HepG2 (cell line): Measurements from ENCODE around the gene TCEA3. TPM values are rescaled to one million over a fixed set of nuclear protein-coding genes. Genes with fewer than 3 reads are reported as not detected.

Source experiments
- AHR ChIP-seq: IDR thresholded peaks from 2 replicates; pipeline ENCODE4 v1.6.1; 2018; ENCODE audit warnings: missing genetic modification reagents, missing compliant biosample characterization
- ATF2 ChIP-seq: sonication (generic); formaldehyde crosslinking; IDR thresholded peaks from 2 replicates; pipeline ENCODE4 v1.4.0; 2020; ENCODE audit warnings: missing genetic modification reagents
- ATRX ChIP-seq: sonication (generic); formaldehyde crosslinking; IDR thresholded peaks from 2 replicates; pipeline ENCODE4 v1.4.0; 2020; ENCODE audit warnings: missing genetic modification reagents, borderline replicate concordance
- DDIT3 ChIP-seq: sonication (generic); formaldehyde crosslinking; IDR thresholded peaks from 2 replicates; pipeline ENCODE4 v1.4.0; 2020; ENCODE audit warnings: mild to moderate bottlenecking, missing genetic modification reagents
- EED ChIP-seq: sonication (generic); formaldehyde crosslinking; IDR thresholded peaks from 2 replicates; pipeline ENCODE4 v1.5.0; 2020; ENCODE audit warnings: mild to moderate bottlenecking, missing genetic modification reagents
- GABPA ChIP-seq, 2 experiments: IDR thresholded peaks; 2 replicates each; pipeline ENCODE4 v1.6.1; 2011 to 2016; ENCODE audit warnings: low read depth in 2 of 2, low read length in 1 of 2, missing biosample characterization in 1 of 2, missing genetic modification characterization in 1 of 2
- HIVEP1 ChIP-seq: sonication (generic); formaldehyde crosslinking; IDR thresholded peaks from 2 replicates; pipeline ENCODE4 v1.4.0; 2020; ENCODE audit warnings: mild to moderate bottlenecking, missing genetic modification reagents
- NCOA2 ChIP-seq: sonication (generic); formaldehyde crosslinking; IDR thresholded peaks from 2 replicates; pipeline ENCODE4 v1.8.0; 2022; ENCODE audit warnings: inconsistent platforms
- NFE2L1 ChIP-seq: sonication (generic); formaldehyde crosslinking; IDR thresholded peaks from 2 replicates; pipeline ENCODE4 v1.4.0; 2020; ENCODE audit warnings: missing genetic modification reagents, mild to moderate bottlenecking, borderline replicate concordance
- NR2F2 ChIP-seq: IDR thresholded peaks from 2 replicates; pipeline ENCODE4 v1.6.1; 2012; ENCODE audit warnings: low read depth, inconsistent platforms, borderline replicate concordance
- ONECUT2 ChIP-seq: sonication (generic); formaldehyde crosslinking; IDR thresholded peaks from 2 replicates; pipeline ENCODE4 v1.4.0; 2020; ENCODE audit warnings: missing genetic modification reagents
- PITX1 ChIP-seq: sonication (generic); formaldehyde crosslinking; IDR thresholded peaks from 2 replicates; pipeline ENCODE4 v1.5.1; 2020; ENCODE audit warnings: mild to moderate bottlenecking, missing genetic modification reagents
- POLR2AphosphoS5 ChIP-seq: IDR thresholded peaks from 2 replicates; pipeline ENCODE4 v1.6.1; 2012; ENCODE audit warnings: low read depth, low read length
- SMARCC2 ChIP-seq: fragments of 450-650 bp; IDR thresholded peaks from 2 replicates; pipeline ENCODE4 v1.6.1; 2017; ENCODE audit warnings: antibody characterized with exemption, mild to moderate bottlenecking
- ZNF143 ChIP-seq: sonication (generic); formaldehyde crosslinking; IDR thresholded peaks from 2 replicates; pipeline ENCODE4 v1.4.0; 2020; ENCODE audit warnings: missing genetic modification reagents
- ZNF430 ChIP-seq: sonication (generic); formaldehyde crosslinking; IDR thresholded peaks from 2 replicates; pipeline ENCODE4 v1.9.0; 2021; ENCODE audit warnings: mild to moderate bottlenecking, missing genetic modification reagents
- ZNF766 ChIP-seq: sonication (generic); formaldehyde crosslinking; IDR thresholded peaks from 2 replicates; pipeline ENCODE4 v1.5.0; 2020; ENCODE audit warnings: missing genetic modification reagents, borderline replicate concordance
- ZNF770 ChIP-seq: sonication (generic); formaldehyde crosslinking; IDR thresholded peaks from 2 replicates; pipeline ENCODE4 v1.5.0; 2020; ENCODE audit warnings: mild to moderate bottlenecking, missing genetic modification reagents
- ZNF850 ChIP-seq: sonication (generic); formaldehyde crosslinking; conservative IDR thresholded peaks from 2 replicates; pipeline ENCODE4 v1.9.0; 2021; ENCODE audit warnings: mild to moderate bottlenecking, missing genetic modification reagents
- polyA plus RNA-seq, 8 experiments: library from polyadenylated mRNA; depleted of rRNA in 3 of 8; stranded (reverse) in 7 of 8; unstranded in 1 of 8; fragments of >200 nt; fragmentation: Illumina TruSeq in 4 of 8; extraction: Trizol in 4 of 8; gene quantifications; 2 replicates each; pipeline versions ENCODE4 v1.2.1 to v1.2.3, GENCODE V29; 2011 to 2016; ENCODE audit warnings: low read depth in 4 of 8, missing spikeins in 1 of 8, mixed read lengths in 1 of 8; ENCODE audit not compliant: insufficient read depth in 1 of 8
- total RNA-seq, 5 experiments: library from RNA; depleted of rRNA; stranded (reverse); fragments of >200 nt; fragmentation: Illumina TruSeq; extraction: Trizol; gene quantifications; 2 replicates each; pipeline ENCODE4 v1.2.3, GENCODE V29; 2016; ENCODE audit warnings: low read depth in 1 of 5

The TCEA3 gene
- total and polyA plus RNA-seq, 2 of the 13 experiments (the other 11 are each of a cell fraction or from before 2014, with no cell fraction given), result 55.5 to 84.6 TPM

GRCh38 chr1:23424293-23425192, at the start of gene TCEA3 (continued):
- TF ChIP-seq NCOA2 (no peak), ZNF770 (CRISPR knock-in tag) (no peak), PITX1 (CRISPR knock-in tag) (0 out of 2 replicates have a peak, but pooled peaks have one; percentile 20), ZNF143 (CRISPR knock-in tag) (no peak), GABPA (IDR thresholded peaks at IDR 0.05; ENCODE audit: low read depth, low read length) (no peak), GABPA (CRISPR knock-in tag; IDR thresholded peaks at IDR 0.05; ENCODE audit: low read depth) (no peak), ATF2 (no peak), POLR2AphosphoS5 (peak; percentile 46; the same call in 1 of the 2 replicates), ATRX (CRISPR knock-in tag) (no peak), SMARCC2 (no peak), ZNF766 (CRISPR knock-in tag) (no peak), ONECUT2 (CRISPR knock-in tag) (no peak), DDIT3 (no peak), HIVEP1 (CRISPR knock-in tag) (peak; percentile 65), ZNF850 (CRISPR knock-in tag) (no peak), AHR (no peak), NR2F2 (no peak), ZNF430 (peak; percentile 74), NFE2L1 (CRISPR knock-in tag) (no peak), EED (CRISPR knock-in tag) (no peak)
